ENCODE data around the gene MDGA2. TPM values are rescaled to one million over a fixed set of nuclear protein-coding genes. Genes with fewer than 3 reads are reported as not detected.

Gene MDGA2
- total and polyA plus RNA-seq, 9 of the 15 experiments (the other 6 are each of a cell fraction or from before 2014, with no cell fraction given), result 0.01 to 0.18 (median 0.03) TPM; not detected in 5

DNA sequence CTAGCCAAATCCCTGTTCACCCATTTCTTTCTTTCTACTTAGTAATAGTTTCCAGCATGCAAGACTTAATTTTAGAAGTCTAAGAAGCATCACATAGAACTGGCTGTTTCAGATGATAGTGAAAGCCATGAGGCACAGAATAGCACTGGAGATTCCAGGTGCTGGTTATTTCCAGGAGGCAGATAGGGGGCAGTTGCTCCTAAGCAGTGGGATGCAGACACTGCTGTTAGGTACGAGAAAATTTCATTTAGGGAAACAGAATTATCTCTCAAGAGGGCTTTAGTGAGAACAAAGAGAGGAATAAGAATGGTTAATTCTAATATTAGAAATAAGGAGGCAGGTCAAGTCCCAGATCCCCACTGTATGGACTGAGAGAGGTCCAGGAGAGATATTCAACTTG lies 3.6 kb upstream of the MDGA2 start:
- no peaks in the 10 kb centered on the region for H4K20me1 ChIP-seq (replicated peaks; ENCODE audit: control insufficient read depth, insufficient read depth, low read length)
- ChIA-PET POLR2A (no interaction called here), CTCF (ENCODE audit: low intra/inter-chr PET ratio) (no interaction called here)
- intact Hi-C loops (cut with micrococcal nuclease) (no loop called here), in situ Hi-C loops (cut with MboI) (no loop called here)
- no peak overlapping the region for H2AFZ ChIP-seq (ENCODE audit: low read depth, low read length)
- H3K4me2 ChIP-seq (ENCODE audit: insufficient read depth, low read length), result no peak overlapping the region
- no peak overlapping the region for H3K27ac ChIP-seq (ENCODE audit: extremely low read depth, low read depth, low read length)
- DNase-seq (ENCODE audit: extremely low read depth in 1 of 4, low spot score in 3 of 4) (no peak), FAIRE-seq (no peak), ATAC-seq (no peak)
- H3K4me1 ChIP-seq (replicated peaks in 1 of 2; ENCODE audit: control insufficient read depth in 2 of 2, insufficient read depth in 2 of 2, low read length in 2 of 2), result no peaks in the 10 kb centered on the region
- no peaks in the 10 kb centered on the region for H3K9me3 ChIP-seq (replicated peaks; ENCODE audit: control insufficient read depth, insufficient read depth, low read depth, low read length)
- no peaks in the 10 kb centered on the region for H3K9me1 ChIP-seq (ENCODE audit: control insufficient read depth, insufficient read depth, low read length)
- TF ChIP-seq ZNF311 (CRISPR knock-in tag; IDR thresholded peaks at IDR 0.05) (no peak), ZNF217 (CRISPR knock-in tag; IDR thresholded peaks at IDR 0.05) (no peak), ZNF212 (CRISPR knock-in tag; IDR thresholded peaks at IDR 0.05) (no peak), FOXK2 (conservative IDR thresholded peaks at IDR 0.05 in 1 of 2, IDR thresholded peaks at IDR 0.05 in 1 of 2; ENCODE audit: low read depth in 2 of 2) (no peak)
- no peak overlapping the region for H3K9ac ChIP-seq (ENCODE audit: insufficient read depth in 1 of 2, low read depth in 2 of 2, low read length in 2 of 2)
- 0% methylated on average over 1 of the region's 1 CpG for WGBS (ENCODE audit: insufficient coverage, low coverage, missing lambda C conversion rate)
- no TSS peak for BruUV-seq (replicated peaks)
- no peaks in the 10 kb centered on the region for H3K36me3 ChIP-seq (ENCODE audit: control insufficient read depth, insufficient read depth, low read length)
- no peaks in the 10 kb centered on the region for H3K27me3 ChIP-seq (ENCODE audit: control insufficient read depth in 2 of 2, insufficient read depth in 2 of 2, low read length in 2 of 2)
- H3K4me3 ChIP-seq, result no peak overlapping the region
- no peaks in the 10 kb centered on the region for H3K79me2 ChIP-seq (ENCODE audit: control insufficient read depth, insufficient read depth, low read length)

DNA sequence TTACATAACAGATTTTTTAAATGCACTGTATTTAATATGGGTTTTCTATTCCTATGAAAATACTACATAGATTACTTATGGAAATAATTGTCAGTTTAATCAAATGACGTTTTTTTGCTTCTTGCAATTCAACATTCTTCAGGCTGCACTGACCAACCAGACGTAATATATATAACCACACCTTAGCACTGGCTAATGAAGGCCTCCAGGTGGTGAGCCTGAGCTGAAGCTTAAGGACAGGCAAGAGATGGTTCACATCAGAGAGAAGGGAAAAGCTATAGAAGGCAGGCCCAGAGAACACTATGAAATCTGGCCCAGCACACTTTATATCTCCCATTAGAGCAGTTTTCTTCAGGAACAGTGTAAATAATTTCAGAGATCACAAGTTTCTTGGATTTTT lies 2.8 kb upstream of the MDGA2 start:
- CTCF ChIA-PET (ENCODE audit: low intra/inter-chr PET ratio), result no interaction called here
- H3K4me1 ChIP-seq (replicated peaks in 1 of 2; ENCODE audit: control insufficient read depth in 2 of 2, insufficient read depth in 2 of 2, low read length in 2 of 2), result no peaks in the 10 kb centered on the region
- H3K79me2 ChIP-seq (ENCODE audit: control insufficient read depth, insufficient read depth, low read length), result no peaks in the 10 kb centered on the region
- POLR2A ChIA-PET, result no interaction called here
- BruUV-seq (replicated peaks), result no TSS peak
- H3K4me3 ChIP-seq, result no peak overlapping the region
- no peaks in the 10 kb centered on the region for H4K20me1 ChIP-seq (replicated peaks; ENCODE audit: control insufficient read depth, insufficient read depth, low read length)
- H3K27ac ChIP-seq (ENCODE audit: extremely low read depth, low read depth, low read length), result no peak overlapping the region
- ATAC-seq (no peak), FAIRE-seq (no peak), DNase-seq (ENCODE audit: extremely low read depth in 1 of 4, low spot score in 3 of 4) (no peak)
- no peak overlapping the region for H3K9ac ChIP-seq (ENCODE audit: insufficient read depth in 1 of 2, low read depth in 2 of 2, low read length in 2 of 2)
- no peaks in the 10 kb centered on the region for H3K9me1 ChIP-seq (ENCODE audit: control insufficient read depth, insufficient read depth, low read length)
- H3K4me2 ChIP-seq (ENCODE audit: insufficient read depth, low read length), result no peak overlapping the region
- in situ Hi-C loops (cut with MboI), result no loop called here
- no peaks in the 10 kb centered on the region for H3K36me3 ChIP-seq (ENCODE audit: control insufficient read depth, insufficient read depth, low read length)
- no peaks in the 10 kb centered on the region for H3K9me3 ChIP-seq (replicated peaks; ENCODE audit: control insufficient read depth, insufficient read depth, low read depth, low read length)
- TF ChIP-seq PCBP2 (IDR thresholded peaks at IDR 0.05; ENCODE audit: low read depth, low read length, poor library complexity, severe bottlenecking) (no peak), FOXK2 (conservative IDR thresholded peaks at IDR 0.05 in 1 of 2, IDR thresholded peaks at IDR 0.05 in 1 of 2; ENCODE audit: low read depth in 2 of 2) (no peak), ZC3H8 (IDR thresholded peaks at IDR 0.05) (no peak), PYGO2 (tag; IDR thresholded peaks at IDR 0.05) (no peak), ZKSCAN1 (IDR thresholded peaks at IDR 0.05; ENCODE audit: low read depth, low read length) (no peak), ZFP1 (CRISPR knock-in tag; IDR thresholded peaks at IDR 0.05) (no peak), EP300 (IDR thresholded peaks at IDR 0.05; ENCODE audit: low read length) (no peak), ZBTB8A (IDR thresholded peaks at IDR 0.05; ENCODE audit: partially characterized antibody) (no peak), ZNF134 (CRISPR knock-in tag; conservative IDR thresholded peaks at IDR 0.05) (no peak), POLR3G (IDR thresholded peaks at IDR 0.05; ENCODE audit: extremely low read depth, insufficient read length, insufficient replicate concordance) (no peak)
- TF ChIP-seq, protein P1, sequence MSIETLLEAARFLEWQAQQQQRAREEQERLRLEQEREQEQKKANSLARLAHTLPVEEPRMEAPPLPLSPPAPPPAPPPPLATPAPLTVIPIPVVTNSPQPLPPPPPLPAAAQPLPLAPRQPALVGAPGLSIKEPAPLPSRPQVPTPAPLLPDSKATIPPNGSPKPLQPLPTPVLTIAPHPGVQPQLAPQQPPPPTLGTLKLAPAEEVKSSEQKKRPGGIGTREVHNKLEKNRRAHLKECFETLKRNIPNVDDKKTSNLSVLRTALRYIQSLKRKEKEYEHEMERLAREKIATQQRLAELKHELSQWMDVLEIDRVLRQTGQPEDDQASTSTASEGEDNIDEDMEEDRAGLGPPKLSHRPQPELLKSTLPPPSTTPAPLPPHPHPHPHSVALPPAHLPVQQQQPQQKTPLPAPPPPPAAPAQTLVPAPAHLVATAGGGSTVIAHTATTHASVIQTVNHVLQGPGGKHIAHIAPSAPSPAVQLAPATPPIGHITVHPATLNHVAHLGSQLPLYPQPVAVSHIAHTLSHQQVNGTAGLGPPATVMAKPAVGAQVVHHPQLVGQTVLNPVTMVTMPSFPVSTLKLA (conservative IDR thresholded peaks at IDR 0.05), result no peak
- 0% methylated on average over 1 of the region's 2 CpGs for WGBS (ENCODE audit: insufficient coverage, low coverage, missing lambda C conversion rate)
- H2AFZ ChIP-seq (ENCODE audit: low read depth, low read length), result no peak overlapping the region
- intact Hi-C loops (cut with micrococcal nuclease), result no loop called here
- H3K27me3 ChIP-seq (ENCODE audit: control insufficient read depth in 2 of 2, insufficient read depth in 2 of 2, low read length in 2 of 2), result no peaks in the 10 kb centered on the region

Data from K562 (cell line).